Fibroblast of gingiva (primary cell): ENCODE data around the gene CDH23.

Experiments
- DNase-seq: peaks from one replicate; pipeline ENCODE4 v3.0.0-alpha.2; 2011; ENCODE audit warnings: low read depth

CDH23 gene

GRCh38 chr10:71564194-71564820 lies 167.6 kb downstream of the CDH23 start:
- DNase-seq, result no peak

GRCh38 chr10:71565284-71566000 lies 168.7 kb downstream of the CDH23 start:
- no peak for DNase-seq

DNA sequence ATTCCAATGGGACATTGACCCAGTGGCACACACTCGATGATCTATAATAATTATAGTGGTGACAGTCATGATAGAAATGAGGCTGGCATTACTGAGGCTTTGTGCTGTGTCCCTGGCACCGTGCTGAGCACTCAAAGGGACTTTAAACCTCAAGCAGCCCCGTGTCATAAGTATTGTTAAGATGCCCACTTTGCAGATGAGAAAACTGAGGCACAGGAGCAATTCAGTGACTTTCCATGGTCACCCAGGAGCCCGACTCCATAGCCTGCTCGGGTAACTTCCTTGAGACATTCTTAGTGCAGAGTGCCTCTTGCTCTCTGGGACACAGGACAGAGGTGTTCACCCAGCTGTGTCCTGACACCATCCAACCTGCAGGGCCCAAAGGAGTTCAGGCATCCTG lies 170.3 kb downstream of the CDH23 start:
- no peak for DNase-seq

DNA sequence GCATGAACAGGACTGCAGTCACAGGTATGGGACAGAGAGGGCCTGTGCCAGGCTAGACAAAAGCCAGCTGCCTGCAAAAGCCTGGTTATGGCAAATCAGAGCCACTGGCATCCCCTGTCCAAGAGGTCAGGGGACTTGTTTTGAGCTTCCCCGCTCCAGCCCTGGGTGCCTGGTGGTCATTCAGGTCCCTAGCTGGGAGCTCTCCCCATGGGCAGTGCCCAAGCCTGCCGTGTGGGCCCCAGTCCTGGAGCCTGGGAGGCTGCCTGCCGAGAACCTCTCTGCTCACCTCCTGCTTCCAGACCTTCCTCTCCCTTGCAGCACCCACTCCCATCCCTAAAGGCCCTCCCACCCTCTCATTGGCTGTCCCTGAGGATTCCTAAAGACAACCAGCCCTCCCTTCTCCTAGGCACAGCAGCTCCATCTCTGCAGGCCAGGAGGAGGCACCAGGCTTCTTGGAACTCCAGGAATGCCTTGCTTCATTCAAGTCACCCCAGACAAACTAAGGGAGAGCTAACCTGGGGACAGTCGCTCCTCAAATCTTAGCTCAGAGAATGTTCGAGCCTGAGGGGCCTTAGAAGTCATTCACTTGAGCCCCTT lies 172.3 kb downstream of the CDH23 start:
- no peak for DNase-seq

GRCh38 chr10:71569775-71570588 lies 173.3 kb downstream of the CDH23 start:
- peak; percentile 13 for DNase-seq

GRCh38 chr10:71571460-71572175 lies 174.9 kb downstream of the CDH23 start:
- DNase-seq, result no peak

DNA sequence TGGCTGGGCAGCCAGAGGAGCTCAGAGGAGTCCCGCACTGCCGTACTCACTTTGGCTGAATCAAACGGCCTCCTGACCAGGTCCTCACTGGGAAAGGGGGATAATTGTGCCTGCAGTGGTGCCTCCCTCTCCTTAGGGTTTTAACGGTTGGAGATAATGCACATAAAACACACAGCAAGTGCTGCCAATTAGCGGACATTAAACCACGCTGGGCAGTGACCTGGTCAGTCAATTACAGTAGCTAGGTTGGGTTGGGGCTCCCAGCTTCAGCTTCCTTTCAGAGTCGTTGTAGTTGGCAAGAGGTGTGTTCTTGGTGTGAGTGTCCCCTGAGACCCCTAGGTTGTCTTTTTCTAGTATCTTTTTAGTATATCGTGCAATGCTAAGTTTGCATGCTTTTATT lies 176.2 kb downstream of the CDH23 start:
- no peak for DNase-seq

GRCh38 chr10:71573562-71574518 lies 177.1 kb downstream of the CDH23 start:
- no peak for DNase-seq

DNA sequence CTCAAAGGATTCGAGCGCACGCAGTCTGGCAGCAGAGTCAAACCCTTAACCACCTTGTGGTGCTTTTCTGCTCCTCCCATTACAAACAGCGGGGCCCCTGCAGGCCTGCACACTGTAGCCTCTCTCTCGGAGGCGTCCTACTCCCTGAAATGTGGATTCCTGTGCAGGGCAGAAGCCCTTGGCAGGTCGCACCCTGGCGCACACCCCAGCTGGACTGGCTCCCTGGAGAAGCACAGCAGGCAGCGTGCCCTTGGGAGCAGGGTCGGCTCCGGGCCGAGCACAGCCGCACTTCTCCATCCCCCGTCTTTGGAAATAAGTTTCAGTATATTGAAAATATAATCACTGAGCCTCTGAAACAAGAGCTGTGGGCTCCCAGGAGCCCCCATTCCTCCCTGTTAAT lies 178.7 kb downstream of the CDH23 start:
- peak; percentile 3 for DNase-seq

DNA sequence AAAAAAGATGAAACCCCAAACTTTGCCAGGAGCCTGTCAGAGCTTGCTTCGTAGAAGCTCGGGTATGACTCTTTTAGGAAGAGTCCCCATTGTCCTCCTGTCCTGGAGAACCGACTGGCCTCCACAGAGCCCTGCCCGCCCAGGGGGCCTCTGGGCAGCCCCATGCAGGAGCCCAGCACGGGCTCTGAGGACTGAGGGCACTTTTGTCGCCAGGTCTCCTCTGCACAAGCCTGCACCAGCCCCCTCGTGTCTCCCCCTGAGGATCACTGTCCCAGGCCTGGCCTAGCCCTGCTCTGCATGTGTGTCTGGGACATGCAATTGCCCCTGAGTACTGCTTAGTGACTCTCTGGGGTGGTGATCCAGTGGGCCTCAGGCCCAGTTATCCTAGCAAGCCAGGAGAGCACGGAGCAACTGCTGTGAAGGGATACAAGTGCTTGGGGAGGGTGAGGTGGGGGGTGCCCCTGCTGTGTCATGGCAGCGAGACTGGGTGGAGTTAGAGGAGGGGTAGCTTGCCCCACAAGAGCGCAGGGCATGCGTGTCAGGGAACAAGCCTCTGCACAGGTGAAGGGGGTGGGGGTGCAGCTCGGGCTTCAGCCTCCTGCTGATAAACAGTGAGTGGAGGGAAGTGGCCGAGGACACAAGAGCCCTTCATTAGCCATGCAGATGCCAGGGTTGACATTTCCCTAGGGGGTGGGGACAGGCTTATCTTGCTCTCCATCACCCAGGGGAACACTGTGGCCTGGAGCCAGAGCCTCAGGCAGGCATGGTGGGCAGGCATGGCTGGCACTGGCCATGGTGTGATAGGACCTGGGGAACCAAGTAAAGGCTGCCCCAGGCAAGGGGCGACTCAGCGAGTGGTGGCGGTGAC lies 179.4 kb downstream of the CDH23 start:
- no peak for DNase-seq

- DNase-seq, result no peak
Observed at GRCh38 chr10:71576842-71577241, 180.1 kb downstream of the CDH23 start.

DNA sequence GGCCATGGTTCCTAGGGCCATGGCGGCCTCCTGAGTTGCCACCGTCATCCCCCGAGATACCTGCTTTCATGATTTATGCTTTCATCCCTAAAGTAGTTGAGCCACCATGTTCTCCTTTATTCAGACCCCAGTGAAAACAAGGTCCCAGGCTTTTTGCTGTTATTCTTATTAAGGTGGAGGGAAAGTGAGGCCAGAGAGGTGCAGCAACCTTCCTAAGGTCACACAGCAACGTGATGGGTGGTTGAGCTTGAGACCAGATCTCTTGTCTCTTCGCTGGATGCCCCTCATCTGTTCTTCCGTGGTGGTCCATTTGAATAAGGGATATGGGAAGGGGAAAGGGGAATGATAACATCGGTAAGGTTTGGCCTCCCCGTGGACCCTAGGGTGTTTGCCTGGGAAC lies 180.6 kb downstream of the CDH23 start:
- DNase-seq, result no peak

- no peak for DNase-seq
Observed at GRCh38 chr10:71578069-71578468, 181.3 kb downstream of the CDH23 start.

- DNase-seq, result no peak
Observed at GRCh38 chr10:71579668-71580067, 182.9 kb downstream of the CDH23 start.

- no peak for DNase-seq
Observed at GRCh38 chr10:71580415-71580814, 183.7 kb downstream of the CDH23 start.

- DNase-seq, result no peak
Observed at GRCh38 chr10:71580926-71581325, 184.2 kb downstream of the CDH23 start.

GRCh38 chr10:71581376-71581775 lies 184.7 kb downstream of the CDH23 start:
- DNase-seq, result no peak

DNA sequence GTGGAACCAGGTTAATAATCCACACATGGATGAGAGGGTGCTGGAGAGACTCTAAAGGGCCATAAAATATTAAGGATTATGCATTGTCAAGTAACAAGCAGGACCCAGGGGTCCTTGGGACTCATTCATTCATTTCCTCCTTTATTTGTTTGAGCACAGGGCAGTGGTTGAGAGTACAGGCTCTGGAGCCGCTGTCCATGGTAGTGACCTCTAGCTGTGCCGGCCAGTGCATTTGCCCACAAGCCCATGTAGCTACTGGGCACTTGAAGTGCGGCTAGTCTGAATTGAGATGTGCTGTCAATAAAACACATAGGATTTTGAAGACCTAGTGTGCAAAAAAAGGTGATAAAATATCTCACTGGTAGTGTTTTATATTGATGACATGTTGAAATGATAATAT lies 185.3 kb downstream of the CDH23 start:
- DNase-seq, result peak; percentile 25

DNA sequence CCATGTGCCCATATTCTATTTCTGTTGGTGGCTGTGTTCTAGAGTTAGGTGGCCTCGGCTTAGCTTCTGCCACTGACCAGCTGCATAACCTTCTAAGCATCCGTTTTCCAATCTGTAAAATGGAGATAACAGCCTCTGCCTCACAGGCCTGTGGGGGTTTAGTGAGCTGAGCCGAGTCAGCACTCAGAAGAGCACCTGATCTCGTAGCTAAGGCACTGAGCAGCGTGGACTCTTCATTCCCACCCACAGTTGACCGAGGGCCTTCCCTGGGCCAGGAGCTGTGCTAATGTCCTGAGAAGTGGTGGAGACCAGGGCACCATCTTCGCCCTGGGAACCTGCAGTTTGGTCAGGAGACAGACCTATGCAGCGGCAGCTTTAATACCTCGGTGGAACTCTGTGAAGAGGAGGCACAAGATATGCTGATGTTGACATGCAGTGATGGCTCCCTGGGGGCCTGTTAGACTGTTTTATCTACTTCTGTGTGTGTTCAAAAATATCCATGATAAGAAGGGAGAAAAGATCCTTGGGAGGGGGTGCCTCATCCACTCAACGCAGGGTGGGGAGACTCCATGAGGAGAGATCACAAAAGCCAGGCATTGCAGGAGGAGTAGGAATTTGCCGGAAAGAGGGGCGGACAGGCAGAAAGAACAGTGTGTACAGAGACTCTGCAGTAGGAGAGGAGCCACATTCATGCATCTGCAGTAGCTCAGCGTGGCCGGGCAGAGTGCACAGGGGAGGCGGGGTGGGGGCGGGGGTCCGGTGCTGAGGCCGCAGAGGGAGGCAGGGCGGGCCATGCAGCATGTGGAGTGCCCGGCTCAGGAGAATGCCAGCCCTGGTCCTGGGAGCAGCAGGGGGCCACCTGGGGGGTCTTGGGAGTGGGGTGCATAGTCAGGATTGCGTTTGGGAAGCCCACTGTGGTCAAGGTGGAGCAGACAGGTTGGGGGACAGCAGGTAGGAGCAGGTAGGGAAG lies 186.1 kb downstream of the CDH23 start:
- DNase-seq, result no peak
